Measurements from ENCODE around the gene CYP2C8. TPM values are rescaled to one million over a fixed set of nuclear protein-coding genes. Genes with fewer than 3 reads are reported as not detected.
"Not testable (repeated sequence)": the region's sequence is repeated elsewhere in the genome, so short reads cannot be mapped to it uniquely, and the experiment has no call there.

The CYP2C8 gene
- total RNA-seq = not detected

DNA sequence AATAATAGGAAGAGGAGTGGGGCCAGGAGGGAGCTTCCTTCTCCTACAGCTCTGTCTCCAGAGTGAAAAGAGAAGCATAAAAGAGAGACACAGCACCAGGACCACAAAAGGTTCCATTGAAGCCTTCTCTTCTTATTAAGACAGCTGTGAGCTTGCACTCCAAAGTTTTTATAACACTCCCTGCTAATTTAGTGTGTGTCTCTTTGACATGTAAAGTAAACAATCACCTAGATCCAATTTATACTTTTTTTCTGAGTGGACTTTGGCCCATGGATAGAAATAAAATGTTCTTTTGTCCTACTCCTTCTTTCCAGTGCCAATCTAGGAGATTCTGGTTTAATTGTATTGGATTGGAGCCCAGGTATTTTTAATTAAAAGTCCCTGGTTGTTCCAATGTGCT lies at the start of gene CYP2C8:
Gene CYP2C8, minus strand, starts transcription at position 212 of the 400 bp plus-strand sequence. Its CDS starts 95 bp downstream, at position 117.
- Histone ChIP-seq H3K27ac (ENCODE audit: low read depth, low read length) (no peak within 1 kb of the TSS), H3K4me1 (ENCODE audit: control insufficient read depth in 3 of 3, insufficient read depth in 3 of 3, low read length in 3 of 3) (no peaks in the 10 kb centered on the region), H3K36me3 (ENCODE audit: control insufficient read depth in 3 of 3, insufficient read depth in 3 of 3, low read length in 3 of 3) (no peaks in the 10 kb centered on the region), H3K9me3 (ENCODE audit: control insufficient read depth in 3 of 3, low read length in 3 of 3) (no peaks in the 10 kb centered on the region), H3K9ac (ENCODE audit: low read depth in 1 of 3, low read length in 3 of 3) (no peak within 1 kb of the TSS), H3K4me3 (ENCODE audit: low read length in 3 of 3) (no peak within 1 kb of the TSS), H3K27me3 (ENCODE audit: control insufficient read depth in 3 of 3, insufficient read depth in 3 of 3, low read length in 3 of 3) (no peaks in the 10 kb centered on the region)

DNA sequence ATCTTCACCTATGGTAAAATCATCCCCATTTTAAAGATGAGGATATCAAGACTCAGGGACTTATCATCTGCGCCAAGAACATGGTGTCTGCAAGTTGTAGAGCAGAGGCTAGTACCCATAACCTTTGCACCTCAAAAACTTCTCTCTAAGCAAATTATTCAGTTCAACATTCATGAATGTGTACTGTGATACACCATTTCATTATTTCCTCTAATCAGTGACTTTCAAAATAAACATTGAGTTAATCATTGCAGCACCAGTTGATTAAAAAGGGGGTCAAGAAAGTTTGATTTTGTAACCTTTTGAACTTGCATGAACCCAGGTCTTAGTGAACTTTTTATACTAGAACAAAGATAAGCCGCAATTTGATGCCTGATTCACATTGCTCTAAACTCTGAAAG lies 47.6 kb upstream of the CYP2C8 start:
- H3K4me3 ChIP-seq (ENCODE audit: low read length in 3 of 3) = no peak overlapping the region
- H3K4me1 ChIP-seq (ENCODE audit: control insufficient read depth in 3 of 3, insufficient read depth in 3 of 3, low read length in 3 of 3) = no peaks in the 10 kb centered on the region
- no peak overlapping the region for H3K9ac ChIP-seq (ENCODE audit: low read depth in 1 of 3, low read length in 3 of 3)
- no peak overlapping the region for H3K27ac ChIP-seq (ENCODE audit: low read depth, low read length)
- H3K9me3 ChIP-seq (ENCODE audit: control insufficient read depth in 3 of 3, low read length in 3 of 3) = peaks cover 0 to 8% (median 0%) of the 10 kb centered on the region in 3 donors
- no peaks in the 10 kb centered on the region for H3K36me3 ChIP-seq (ENCODE audit: control insufficient read depth in 3 of 3, insufficient read depth in 3 of 3, low read length in 3 of 3)
- H3K27me3 ChIP-seq (ENCODE audit: control insufficient read depth in 3 of 3, insufficient read depth in 3 of 3, low read length in 3 of 3) = no peaks in the 10 kb centered on the region

GRCh38 chr10:95110823-95111222 lies 41.5 kb upstream of the CYP2C8 start:
- not testable (repeated sequence) for H3K4me1 ChIP-seq (ENCODE audit: control insufficient read depth in 3 of 3, insufficient read depth in 3 of 3, low read length in 3 of 3); H3K4me3 ChIP-seq (ENCODE audit: low read length in 3 of 3); H3K36me3 ChIP-seq (ENCODE audit: control insufficient read depth in 3 of 3, insufficient read depth in 3 of 3, low read length in 3 of 3); H3K9me3 ChIP-seq (ENCODE audit: control insufficient read depth in 3 of 3, low read length in 3 of 3); H3K27me3 ChIP-seq (ENCODE audit: control insufficient read depth in 3 of 3, insufficient read depth in 3 of 3, low read length in 3 of 3); H3K9ac ChIP-seq (ENCODE audit: low read depth in 1 of 3, low read length in 3 of 3); H3K27ac ChIP-seq (ENCODE audit: low read depth, low read length)

GRCh38 chr10:95097805-95098204 lies 28.5 kb upstream of the CYP2C8 start:
- Histone ChIP-seq H3K4me3 (ENCODE audit: low read length in 3 of 3) (no peak overlapping the region), H3K9me3 (ENCODE audit: control insufficient read depth in 3 of 3, low read length in 3 of 3) (no peaks in the 10 kb centered on the region), H3K9ac (ENCODE audit: low read depth in 1 of 3, low read length in 3 of 3) (no peak overlapping the region), H3K27ac (ENCODE audit: low read depth, low read length) (no peak overlapping the region), H3K36me3 (ENCODE audit: control insufficient read depth in 3 of 3, insufficient read depth in 3 of 3, low read length in 3 of 3) (no peaks in the 10 kb centered on the region), H3K4me1 (ENCODE audit: control insufficient read depth in 3 of 3, insufficient read depth in 3 of 3, low read length in 3 of 3) (no peaks in the 10 kb centered on the region), H3K27me3 (ENCODE audit: control insufficient read depth in 3 of 3, insufficient read depth in 3 of 3, low read length in 3 of 3) (no peaks in the 10 kb centered on the region)

DNA sequence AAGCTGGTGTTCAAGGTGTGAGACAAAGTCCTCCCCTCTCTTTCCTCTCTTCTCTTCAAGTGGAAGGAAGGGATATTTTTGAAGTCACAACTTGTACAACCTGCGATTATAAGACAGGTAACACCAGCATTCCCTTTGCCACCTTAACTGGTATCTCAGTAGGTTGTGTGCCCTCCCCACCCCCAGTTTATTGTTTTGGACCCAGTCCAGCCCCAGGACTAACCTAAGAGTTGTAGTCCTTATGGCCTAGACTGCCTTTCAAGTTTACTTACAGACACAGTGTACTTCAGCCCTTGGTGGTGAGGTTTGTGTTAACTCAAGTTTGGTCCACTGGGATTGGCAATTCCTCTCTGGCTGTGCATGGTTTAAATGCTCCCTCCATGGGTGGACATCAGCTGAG lies 26.8 kb upstream of the CYP2C8 start:
- H3K27ac ChIP-seq (ENCODE audit: low read depth, low read length) = no peak overlapping the region
- no peaks in the 10 kb centered on the region for H3K4me1 ChIP-seq (ENCODE audit: control insufficient read depth in 3 of 3, insufficient read depth in 3 of 3, low read length in 3 of 3)
- H3K4me3 ChIP-seq (ENCODE audit: low read length in 3 of 3) = no peak overlapping the region
- no peak overlapping the region for H3K9ac ChIP-seq (ENCODE audit: low read depth in 1 of 3, low read length in 3 of 3)
- H3K36me3 ChIP-seq (ENCODE audit: control insufficient read depth in 3 of 3, insufficient read depth in 3 of 3, low read length in 3 of 3) = no peaks in the 10 kb centered on the region
- no peaks in the 10 kb centered on the region for H3K9me3 ChIP-seq (ENCODE audit: control insufficient read depth in 3 of 3, low read length in 3 of 3)
- H3K27me3 ChIP-seq (ENCODE audit: control insufficient read depth in 3 of 3, insufficient read depth in 3 of 3, low read length in 3 of 3) = no peaks in the 10 kb centered on the region

GRCh38 chr10:95079626-95080025 lies 10.3 kb upstream of the CYP2C8 start:
- not testable (repeated sequence) for H3K9ac ChIP-seq (ENCODE audit: low read depth in 1 of 3, low read length in 3 of 3); H3K36me3 ChIP-seq (ENCODE audit: control insufficient read depth in 3 of 3, insufficient read depth in 3 of 3, low read length in 3 of 3); H3K27me3 ChIP-seq (ENCODE audit: control insufficient read depth in 3 of 3, insufficient read depth in 3 of 3, low read length in 3 of 3); H3K4me1 ChIP-seq (ENCODE audit: control insufficient read depth in 3 of 3, insufficient read depth in 3 of 3, low read length in 3 of 3); H3K9me3 ChIP-seq (ENCODE audit: control insufficient read depth in 3 of 3, low read length in 3 of 3); H3K27ac ChIP-seq (ENCODE audit: low read depth, low read length); H3K4me3 ChIP-seq (ENCODE audit: low read length in 3 of 3)

DNA sequence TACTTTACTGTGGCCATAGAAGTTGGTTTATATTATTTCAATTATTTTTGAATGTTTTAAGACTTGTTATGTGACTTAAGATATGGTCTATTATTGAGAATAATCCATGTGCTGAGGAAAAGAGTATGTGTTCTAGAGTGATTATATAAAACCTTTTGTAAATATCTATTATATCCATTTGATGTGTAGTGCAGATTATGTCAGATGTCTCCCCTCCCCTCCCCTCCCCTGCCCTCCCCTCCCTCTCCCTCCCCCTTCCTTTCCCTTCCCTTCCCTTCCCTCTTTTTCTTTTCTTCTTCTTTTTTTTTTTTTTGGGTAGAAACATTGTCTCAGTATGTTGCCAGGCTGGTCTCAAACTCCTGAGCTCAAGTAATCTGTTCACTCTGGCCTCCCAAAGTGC lies 8.3 kb upstream of the CYP2C8 start:
- no peak overlapping the region for H3K4me3 ChIP-seq (ENCODE audit: low read length in 3 of 3)
- H3K9ac ChIP-seq (ENCODE audit: low read depth in 1 of 3, low read length in 3 of 3) = no peak overlapping the region
- no peaks in the 10 kb centered on the region for H3K9me3 ChIP-seq (ENCODE audit: control insufficient read depth in 3 of 3, low read length in 3 of 3)
- H3K27ac ChIP-seq (ENCODE audit: low read depth, low read length) = no peak overlapping the region
- H3K36me3 ChIP-seq (ENCODE audit: control insufficient read depth in 3 of 3, insufficient read depth in 3 of 3, low read length in 3 of 3) = no peaks in the 10 kb centered on the region
- H3K27me3 ChIP-seq (ENCODE audit: control insufficient read depth in 3 of 3, insufficient read depth in 3 of 3, low read length in 3 of 3) = no peaks in the 10 kb centered on the region
- no peaks in the 10 kb centered on the region for H3K4me1 ChIP-seq (ENCODE audit: control insufficient read depth in 3 of 3, insufficient read depth in 3 of 3, low read length in 3 of 3)

DNA sequence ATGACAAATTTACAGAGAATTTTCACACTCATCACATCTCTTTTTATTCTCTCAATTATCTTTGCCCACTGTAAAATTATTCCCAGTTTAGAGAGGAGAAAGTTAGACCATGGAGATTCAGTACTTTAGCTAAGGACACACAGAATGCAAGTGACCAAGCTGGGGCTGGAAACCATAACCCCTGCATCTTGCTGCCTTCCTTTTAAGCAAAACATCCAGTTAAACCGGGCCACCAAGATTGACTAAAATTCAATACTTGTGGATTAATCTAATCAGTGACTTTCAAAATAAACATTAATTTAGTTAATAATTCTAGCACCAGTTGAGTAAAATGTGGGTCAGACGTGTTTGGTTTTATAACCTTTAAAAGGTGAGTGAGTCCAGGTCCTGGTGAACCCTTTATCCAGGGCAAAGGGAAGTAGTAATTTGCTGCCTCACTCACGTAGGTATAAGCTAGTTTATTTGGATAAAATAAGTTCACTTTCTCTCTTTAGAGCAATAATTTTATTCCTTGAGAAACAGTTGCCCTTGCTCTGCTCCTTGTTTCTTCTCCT lies 1.9 kb upstream of the CYP2C8 start:
- H3K36me3 ChIP-seq (ENCODE audit: control insufficient read depth in 3 of 3, insufficient read depth in 3 of 3, low read length in 3 of 3) = no peaks in the 10 kb centered on the region
- no peak overlapping the region for H3K9ac ChIP-seq (ENCODE audit: low read depth in 1 of 3, low read length in 3 of 3)
- no peak overlapping the region for H3K27ac ChIP-seq (ENCODE audit: low read depth, low read length)
- H3K9me3 ChIP-seq (ENCODE audit: control insufficient read depth in 3 of 3, low read length in 3 of 3) = no peaks in the 10 kb centered on the region
- no peak overlapping the region for H3K4me3 ChIP-seq (ENCODE audit: low read length in 3 of 3)
- H3K4me1 ChIP-seq (ENCODE audit: control insufficient read depth in 3 of 3, insufficient read depth in 3 of 3, low read length in 3 of 3) = no peaks in the 10 kb centered on the region
- no peaks in the 10 kb centered on the region for H3K27me3 ChIP-seq (ENCODE audit: control insufficient read depth in 3 of 3, insufficient read depth in 3 of 3, low read length in 3 of 3)

GRCh38 chr10:95064125-95064524 lies 5.2 kb downstream of the CYP2C8 start:
- H3K4me1 ChIP-seq (ENCODE audit: control insufficient read depth in 3 of 3, insufficient read depth in 3 of 3, low read length in 3 of 3); H3K27ac ChIP-seq (ENCODE audit: low read depth, low read length); H3K9ac ChIP-seq (ENCODE audit: low read depth in 1 of 3, low read length in 3 of 3); H3K9me3 ChIP-seq (ENCODE audit: control insufficient read depth in 3 of 3, low read length in 3 of 3); H3K36me3 ChIP-seq (ENCODE audit: control insufficient read depth in 3 of 3, insufficient read depth in 3 of 3, low read length in 3 of 3); H3K4me3 ChIP-seq (ENCODE audit: low read length in 3 of 3); H3K27me3 ChIP-seq (ENCODE audit: control insufficient read depth in 3 of 3, insufficient read depth in 3 of 3, low read length in 3 of 3): not testable (repeated sequence)

GRCh38 chr10:95056744-95057363 lies 12.4 kb downstream of the CYP2C8 start:
- H3K27ac ChIP-seq (ENCODE audit: low read depth, low read length) = no peak overlapping the region
- H3K4me3 ChIP-seq (ENCODE audit: low read length in 3 of 3) = no peak overlapping the region
- no peaks in the 10 kb centered on the region for H3K9me3 ChIP-seq (ENCODE audit: control insufficient read depth in 3 of 3, low read length in 3 of 3)
- H3K27me3 ChIP-seq (ENCODE audit: control insufficient read depth in 3 of 3, insufficient read depth in 3 of 3, low read length in 3 of 3) = no peaks in the 10 kb centered on the region
- no peaks in the 10 kb centered on the region for H3K36me3 ChIP-seq (ENCODE audit: control insufficient read depth in 3 of 3, insufficient read depth in 3 of 3, low read length in 3 of 3)
- no peaks in the 10 kb centered on the region for H3K4me1 ChIP-seq (ENCODE audit: control insufficient read depth in 3 of 3, insufficient read depth in 3 of 3, low read length in 3 of 3)
- H3K9ac ChIP-seq (ENCODE audit: low read depth in 1 of 3, low read length in 3 of 3) = no peak overlapping the region

Measured in skeletal muscle tissue (tissue), 4 donors.